GM12878 (cell line): ENCODE results near the gene MAP2K4.

ENCODE experiments used
- EP300 ChIP-seq, 2 experiments: fragments of 150-350 bp in 1 of 2; IDR thresholded peaks; 2 replicates each; pipeline ENCODE4 v1.6.1; 2011 to 2012; ENCODE audit warnings: low read depth in 2 of 2, low read length in 2 of 2, borderline replicate concordance in 1 of 2, improper control_type of control experiment in 1 of 2, inconsistent platforms in 1 of 2; ENCODE audit not compliant: control insufficient read depth in 1 of 2
- JUND ChIP-seq: IDR thresholded peaks from 2 replicates; pipeline ENCODE4 v1.6.1; 2012; ENCODE audit warnings: low read depth, mild to moderate bottlenecking, low read length, improper control_type of control experiment, moderate library complexity
- POLR2A ChIP-seq: IDR thresholded peaks from 2 replicates; pipeline ENCODE4 v1.6.1; 2011; ENCODE audit warnings: low read depth, mild to moderate bottlenecking, low read length
- RELA ChIP-seq: fragments of 450-650 bp; IDR thresholded peaks from 2 replicates; pipeline ENCODE4 v1.8.0; 2014; ENCODE audit warnings: borderline replicate concordance; ENCODE audit not compliant: partially characterized antibody
- SPI1 ChIP-seq: IDR thresholded peaks from 2 replicates; pipeline ENCODE4 v1.6.1; 2011; ENCODE audit warnings: low read depth, mild to moderate bottlenecking, low read length, moderate library complexity, borderline replicate concordance; ENCODE audit not compliant: insufficient read depth
- YY1 ChIP-seq: IDR thresholded peaks from 2 replicates; pipeline ENCODE4 v1.6.1; 2011; ENCODE audit warnings: low read depth, mild to moderate bottlenecking, low read length
- TF ChIP-seq, protein P1 (sequence below), 3 experiments: IDR thresholded peaks in 2 of 3; conservative IDR thresholded peaks in 1 of 3; 2 replicates each; pipeline ENCODE4 v1.5.1; 2011; ENCODE audit warnings: low read depth in 3 of 3, low read length in 3 of 3, mild to moderate bottlenecking in 3 of 3, control low read depth in 2 of 3, moderate library complexity in 2 of 3, inconsistent platforms in 1 of 3, mixed read lengths in 1 of 3; ENCODE audit not compliant: control insufficient read depth in 2 of 3, insufficient read depth in 1 of 3; ENCODE audit errors: extremely low read depth in 1 of 3

DNA sequence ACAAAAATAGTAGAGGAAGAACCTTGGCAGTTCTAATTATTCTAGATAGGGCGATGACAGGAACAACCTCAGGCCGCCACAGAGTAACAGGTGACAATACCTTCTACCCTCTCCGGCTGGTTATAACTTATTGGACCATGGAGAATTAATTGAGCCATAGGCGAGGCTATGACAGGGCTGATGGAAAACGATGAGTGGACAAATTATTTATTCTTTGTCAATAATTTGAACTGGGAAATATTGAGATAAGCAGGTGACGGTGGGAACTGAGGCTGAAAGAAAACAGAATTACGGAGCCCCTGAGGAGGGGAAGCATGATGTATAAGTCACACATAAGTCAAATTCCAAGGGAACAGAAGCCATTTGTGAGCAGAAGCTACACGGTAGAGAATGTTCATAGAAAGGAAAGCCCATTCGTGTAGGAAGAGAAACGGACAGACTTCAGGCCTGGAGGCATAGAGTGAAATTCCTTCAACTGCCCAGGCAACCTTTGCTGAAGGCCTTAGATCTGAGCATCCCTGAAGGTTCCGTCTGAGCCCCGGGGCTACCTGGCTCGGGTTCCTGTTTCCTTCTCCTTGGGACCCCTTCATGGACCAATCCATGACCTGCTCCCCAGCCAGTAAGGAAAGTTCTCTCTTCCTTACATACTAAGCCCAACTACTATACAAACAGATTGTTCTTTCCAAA is 158.1 kb downstream of the MAP2K4 start:
- TF ChIP-seq, protein P1, sequence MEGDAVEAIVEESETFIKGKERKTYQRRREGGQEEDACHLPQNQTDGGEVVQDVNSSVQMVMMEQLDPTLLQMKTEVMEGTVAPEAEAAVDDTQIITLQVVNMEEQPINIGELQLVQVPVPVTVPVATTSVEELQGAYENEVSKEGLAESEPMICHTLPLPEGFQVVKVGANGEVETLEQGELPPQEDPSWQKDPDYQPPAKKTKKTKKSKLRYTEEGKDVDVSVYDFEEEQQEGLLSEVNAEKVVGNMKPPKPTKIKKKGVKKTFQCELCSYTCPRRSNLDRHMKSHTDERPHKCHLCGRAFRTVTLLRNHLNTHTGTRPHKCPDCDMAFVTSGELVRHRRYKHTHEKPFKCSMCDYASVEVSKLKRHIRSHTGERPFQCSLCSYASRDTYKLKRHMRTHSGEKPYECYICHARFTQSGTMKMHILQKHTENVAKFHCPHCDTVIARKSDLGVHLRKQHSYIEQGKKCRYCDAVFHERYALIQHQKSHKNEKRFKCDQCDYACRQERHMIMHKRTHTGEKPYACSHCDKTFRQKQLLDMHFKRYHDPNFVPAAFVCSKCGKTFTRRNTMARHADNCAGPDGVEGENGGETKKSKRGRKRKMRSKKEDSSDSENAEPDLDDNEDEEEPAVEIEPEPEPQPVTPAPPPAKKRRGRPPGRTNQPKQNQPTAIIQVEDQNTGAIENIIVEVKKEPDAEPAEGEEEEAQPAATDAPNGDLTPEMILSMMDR (IDR thresholded peaks at IDR 0.05 in 2 of 3, conservative IDR thresholded peaks at IDR 0.05 in 1 of 3; ENCODE audit: control insufficient read depth in 2 of 3, extremely low read depth in 1 of 3, insufficient read depth in 1 of 3, low read depth in 3 of 3, low read length in 3 of 3), result no peak
- TF ChIP-seq POLR2A (no peak), YY1 (no peak), EP300 (IDR thresholded peaks at IDR 0.05; ENCODE audit: borderline replicate concordance in 1 of 2, control insufficient read depth in 1 of 2, low read depth in 2 of 2, low read length in 2 of 2) (no peak), JUND (no peak), SPI1 (no peak), RELA (no peak)
